Measurements from ENCODE around the gene UBR4. TPM values are rescaled to one million over a fixed set of nuclear protein-coding genes. Genes with fewer than 3 reads are reported as not detected.
"Not testable (repeated sequence)": the region's sequence is repeated elsewhere in the genome, so short reads cannot be mapped to it uniquely, and the experiment has no call there.

UBR4 gene
- total RNA-seq, 5 donors from 2014 or later (not counting 1 experiment from before 2014, with no cell fraction given), result 139 to 156 (median 147) TPM

- Mint-ChIP-seq H3K9me3 (no peaks in the 10 kb centered on the region), H3K27ac (no peak overlapping the region), H3K36me3 (peaks cover 42% of the 10 kb centered on the region), H3K27me3 (no peaks in the 10 kb centered on the region), H3K4me1 (no peaks in the 10 kb centered on the region), H3K4me3 (no peak overlapping the region)
- POLR2A ChIA-PET, result interaction anchor here in 1 of 2 donors (0.6 kb wide), 1 partner anchor 427 kb away, joined by 5 read pairs; no protein-coding TSS in a partner anchor
- Histone ChIP-seq H3K27ac (ENCODE audit: low read length) (no peak overlapping the region), H3K27me3 (replicated peaks in 1 of 2; ENCODE audit: control insufficient read depth in 2 of 2, extremely low read depth in 1 of 2, insufficient read depth in 2 of 2, low read length in 1 of 2) (no peaks in the 10 kb centered on the region), H3K9me3 (no peaks in the 10 kb centered on the region), H3K36me3 (ENCODE audit: control insufficient read depth in 2 of 2, extremely low read depth in 1 of 2, insufficient read depth in 1 of 2, low read length in 1 of 2) (peaks cover 40 to 75% of the 10 kb centered on the region in 2 donors), H3K4me1 (ENCODE audit: control insufficient read depth in 1 of 2, extremely low read depth in 1 of 2, insufficient read depth in 2 of 2, low read length in 2 of 2) (no peaks in the 10 kb centered on the region), H3K4me3 (ENCODE audit: control insufficient read depth in 1 of 2, extremely low read depth in 1 of 2, low read length in 1 of 2) (no peak overlapping the region)
- CTCF ChIA-PET, result no interaction called here
- ATAC-seq (replicated peaks in 1 of 4), result no peak
- DNase-seq, result no peak
Observed at GRCh38 chr1:19232524-19232846, 22.4 kb upstream of the UBR4 start.

- H3K27ac Mint-ChIP-seq, CTCF ChIA-PET, H3K27me3 Mint-ChIP-seq: not testable (repeated sequence)
Observed at GRCh38 chr1:19231736-19232523, 21.9 kb upstream of the UBR4 start.

DNA sequence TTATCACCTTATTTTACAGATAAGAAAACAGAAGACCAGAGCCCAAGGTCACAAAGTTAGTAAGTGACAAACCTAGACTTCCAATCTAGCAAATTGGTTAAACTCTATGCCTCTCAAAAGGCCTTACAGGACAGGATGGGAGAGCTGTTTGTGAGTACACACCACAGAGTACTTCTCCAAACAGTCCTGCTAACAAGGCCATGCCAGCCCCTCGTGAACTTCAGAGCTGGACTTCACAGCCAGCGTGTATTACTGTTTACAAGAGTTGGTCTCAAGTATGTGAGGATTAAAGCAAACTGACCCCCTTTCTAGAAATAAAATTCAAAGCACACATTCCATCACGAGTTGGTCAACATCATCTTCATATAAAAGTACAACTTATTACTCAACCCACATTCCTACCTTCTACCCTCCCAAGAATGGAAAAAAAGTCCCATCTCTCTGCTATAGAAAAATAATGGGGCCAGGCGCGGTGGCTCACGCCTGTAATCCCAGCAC is 19.8 kb upstream of the UBR4 start:
- no peak for ATAC-seq (replicated peaks in 1 of 4)
- no peak overlapping the region for H3K4me3 ChIP-seq (ENCODE audit: control insufficient read depth in 1 of 2, extremely low read depth in 1 of 2, low read length in 1 of 2)

More at GRCh38 chr1:19231736-19232523, 21.9 kb upstream of the UBR4 start:
- POLR2A ChIA-PET; H3K9me3 Mint-ChIP-seq; H3K4me1 ChIP-seq (ENCODE audit: control insufficient read depth in 1 of 2, extremely low read depth in 1 of 2, insufficient read depth in 2 of 2, low read length in 2 of 2); H3K4me3 Mint-ChIP-seq; H3K27me3 ChIP-seq (replicated peaks in 1 of 2; ENCODE audit: control insufficient read depth in 2 of 2, extremely low read depth in 1 of 2, insufficient read depth in 2 of 2, low read length in 1 of 2); H3K27ac ChIP-seq (ENCODE audit: low read length); DNase-seq; H3K4me1 Mint-ChIP-seq; H3K4me3 ChIP-seq (ENCODE audit: control insufficient read depth in 1 of 2, extremely low read depth in 1 of 2, low read length in 1 of 2); ATAC-seq (replicated peaks in 1 of 4); H3K9me3 ChIP-seq: not testable (repeated sequence)
- 96% methylated on average over 13 of the region's 16 CpGs for WGBS (ENCODE audit: insufficient coverage)
- peaks cover 46% of the 10 kb centered on the region for H3K36me3 Mint-ChIP-seq
- H3K36me3 ChIP-seq (ENCODE audit: control insufficient read depth in 2 of 2, extremely low read depth in 1 of 2, insufficient read depth in 1 of 2, low read length in 1 of 2), result peaks cover 36 to 73% of the 10 kb centered on the region in 2 donors

GRCh38 chr1:19229229-19229628 is 19.2 kb upstream of the UBR4 start:
- Histone ChIP-seq H3K27me3 (replicated peaks in 1 of 2; ENCODE audit: control insufficient read depth in 2 of 2, extremely low read depth in 1 of 2, insufficient read depth in 2 of 2, low read length in 1 of 2) (no peaks in the 10 kb centered on the region), H3K9me3 (no peaks in the 10 kb centered on the region), H3K4me3 (ENCODE audit: control insufficient read depth in 1 of 2, extremely low read depth in 1 of 2, low read length in 1 of 2) (no peak overlapping the region), H3K27ac (ENCODE audit: low read length) (no peak overlapping the region), H3K36me3 (ENCODE audit: control insufficient read depth in 2 of 2, extremely low read depth in 1 of 2, insufficient read depth in 1 of 2, low read length in 1 of 2) (peaks cover 21 to 82% of the 10 kb centered on the region in 2 donors), H3K4me1 (ENCODE audit: control insufficient read depth in 1 of 2, extremely low read depth in 1 of 2, insufficient read depth in 2 of 2, low read length in 2 of 2) (no peaks in the 10 kb centered on the region)
- peaks cover 60% of the 10 kb centered on the region for H3K36me3 Mint-ChIP-seq
- 90% methylated on average over 3 of the region's 3 CpGs for WGBS (ENCODE audit: insufficient coverage)
- no peaks in the 10 kb centered on the region for H3K9me3 Mint-ChIP-seq
- CTCF ChIA-PET, result no interaction called here
- no peak overlapping the region for H3K27ac Mint-ChIP-seq
- no peak for ATAC-seq (replicated peaks in 1 of 4)
- no peak for DNase-seq
- no peaks in the 10 kb centered on the region for H3K27me3 Mint-ChIP-seq
- H3K4me1 Mint-ChIP-seq, result peaks cover 0 to under 1% (median 0%) of the 10 kb centered on the region in 3 donors
- H3K4me3 Mint-ChIP-seq, result no peak overlapping the region
- POLR2A ChIA-PET, result no interaction called here

More for the DNA sequence above, 19.8 kb upstream of the UBR4 start:
- peaks cover 55% of the 10 kb centered on the region for H3K36me3 Mint-ChIP-seq
- CTCF ChIA-PET, result no interaction called here
- H3K4me3 Mint-ChIP-seq, result no peak overlapping the region
- no peaks in the 10 kb centered on the region for H3K9me3 Mint-ChIP-seq
- no peaks in the 10 kb centered on the region for H3K9me3 ChIP-seq
- no peaks in the 10 kb centered on the region for H3K27me3 ChIP-seq (replicated peaks in 1 of 2; ENCODE audit: control insufficient read depth in 2 of 2, extremely low read depth in 1 of 2, insufficient read depth in 2 of 2, low read length in 1 of 2)
- H3K27ac Mint-ChIP-seq, result peak overlapping the region in 1 of 2 donors; percentile 16
- H3K36me3 ChIP-seq (ENCODE audit: control insufficient read depth in 2 of 2, extremely low read depth in 1 of 2, insufficient read depth in 1 of 2, low read length in 1 of 2), result peaks cover 25 to 82% of the 10 kb centered on the region in 2 donors
- no peak overlapping the region for H3K27ac ChIP-seq (ENCODE audit: low read length)
- DNase-seq, result no peak
- H3K4me1 ChIP-seq (ENCODE audit: control insufficient read depth in 1 of 2, extremely low read depth in 1 of 2, insufficient read depth in 2 of 2, low read length in 2 of 2), result no peaks in the 10 kb centered on the region
- H3K4me1 Mint-ChIP-seq, result no peaks in the 10 kb centered on the region
- no peaks in the 10 kb centered on the region for H3K27me3 Mint-ChIP-seq
- 86% methylated on average over 4 of the region's 6 CpGs for WGBS (ENCODE audit: insufficient coverage)
- POLR2A ChIA-PET, result interaction anchor here in 1 of 2 donors (0.6 kb wide), 1 partner anchor 49 kb away, joined by 4 read pairs; no protein-coding TSS in a partner anchor

DNA sequence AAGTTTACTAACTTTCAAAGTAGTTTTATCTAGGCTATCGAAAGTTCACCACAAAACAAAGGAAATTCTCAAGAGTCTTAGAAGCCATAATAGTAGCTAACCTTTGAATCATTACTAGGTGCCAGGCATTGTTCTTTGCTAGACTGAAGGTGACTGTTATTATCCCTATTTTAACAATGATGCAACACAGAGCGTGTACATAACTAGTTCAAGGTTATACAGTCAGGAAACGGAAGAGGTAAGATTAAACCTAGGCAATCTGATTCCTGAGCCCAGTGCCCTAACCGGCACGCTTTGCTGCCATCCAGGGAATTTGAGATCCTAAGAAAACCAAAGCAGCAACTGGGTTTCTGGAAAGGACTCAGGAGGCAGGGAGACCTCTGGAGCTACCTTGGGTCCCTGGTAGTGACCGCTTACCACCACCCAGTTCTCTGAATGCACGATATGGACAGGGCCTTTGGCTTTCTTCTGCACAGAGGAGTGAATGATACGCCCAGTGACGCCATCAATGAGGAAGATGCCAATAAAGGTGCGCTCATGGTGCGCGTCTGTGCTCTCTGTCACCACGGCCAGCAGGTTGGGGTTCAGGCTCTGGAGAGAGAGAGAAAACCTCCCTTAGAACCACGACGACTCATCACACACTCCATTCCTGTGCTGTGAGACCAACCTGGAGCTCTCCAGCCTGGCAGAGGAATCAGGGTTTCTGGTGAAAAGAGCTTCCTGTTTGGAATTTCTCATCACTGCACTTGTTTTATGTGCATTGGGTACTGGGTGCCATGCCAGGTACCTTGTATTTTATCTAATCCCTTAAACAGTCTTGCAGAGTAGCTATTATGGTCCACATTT is 13.1 kb upstream of the UBR4 start:
- no peak overlapping the region for H3K4me3 ChIP-seq (ENCODE audit: control insufficient read depth in 1 of 2, extremely low read depth in 1 of 2, low read length in 1 of 2)
- H3K27ac Mint-ChIP-seq, result no peak overlapping the region
- peaks cover 10 to 85% of the 10 kb centered on the region in 2 donors for H3K36me3 ChIP-seq (ENCODE audit: control insufficient read depth in 2 of 2, extremely low read depth in 1 of 2, insufficient read depth in 1 of 2, low read length in 1 of 2)
- no peaks in the 10 kb centered on the region for H3K4me1 ChIP-seq (ENCODE audit: control insufficient read depth in 1 of 2, extremely low read depth in 1 of 2, insufficient read depth in 2 of 2, low read length in 2 of 2)
- peaks cover 0 to 13% (median 2%) of the 10 kb centered on the region in 3 donors for H3K4me1 Mint-ChIP-seq
- ATAC-seq (replicated peaks in 1 of 4) (no peak), DNase-seq (no peak)
- WGBS (ENCODE audit: insufficient coverage), result 77% methylated on average over 4 of the region's 15 CpGs
- H3K27me3 ChIP-seq (replicated peaks in 1 of 2; ENCODE audit: control insufficient read depth in 2 of 2, extremely low read depth in 1 of 2, insufficient read depth in 2 of 2, low read length in 1 of 2), result no peaks in the 10 kb centered on the region
- no peaks in the 10 kb centered on the region for H3K9me3 ChIP-seq
- H3K27me3 Mint-ChIP-seq, result no peaks in the 10 kb centered on the region
- H3K4me3 Mint-ChIP-seq, result no peak overlapping the region
- ChIA-PET POLR2A (interaction anchor here (0.6 to 0.7 kb wide), 2 partner anchors 15 to 56 kb away, joined by 3 to 7 read pairs; no protein-coding TSS in a partner anchor), CTCF (no interaction called here)
- H3K36me3 Mint-ChIP-seq, result peaks cover 71% of the 10 kb centered on the region
- H3K9me3 Mint-ChIP-seq, result no peaks in the 10 kb centered on the region
- H3K27ac ChIP-seq (ENCODE audit: low read length), result no peak overlapping the region

DNA sequence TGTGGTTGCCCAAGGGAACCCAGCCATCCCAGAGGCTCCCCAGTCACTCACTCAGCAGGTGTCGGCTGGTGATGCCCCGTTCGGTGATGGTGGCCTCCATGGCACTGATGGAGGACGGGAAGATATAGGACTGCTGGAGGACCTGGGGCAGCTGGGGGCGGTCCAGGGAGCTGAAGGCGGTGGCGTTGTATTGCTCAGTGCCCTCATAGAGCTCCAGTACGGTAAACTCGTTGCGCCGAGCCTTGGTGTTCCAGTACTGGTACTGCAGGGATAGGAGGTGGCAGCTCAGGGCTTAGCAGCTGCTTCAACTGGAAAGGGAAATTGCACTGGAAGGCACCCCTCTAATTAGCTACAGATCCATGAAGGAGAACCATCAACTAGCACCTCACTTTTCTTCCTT is 12.5 kb upstream of the UBR4 start:
- no peak overlapping the region for H3K4me3 ChIP-seq (ENCODE audit: control insufficient read depth in 1 of 2, extremely low read depth in 1 of 2, low read length in 1 of 2)
- Mint-ChIP-seq H3K4me1 (peaks cover 0 to 13% (median 6%) of the 10 kb centered on the region in 3 donors), H3K27me3 (no peaks in the 10 kb centered on the region), H3K36me3 (peaks cover 69% of the 10 kb centered on the region), H3K9me3 (no peaks in the 10 kb centered on the region), H3K4me3 (no peak overlapping the region), H3K27ac (no peak overlapping the region)
- H3K9me3 ChIP-seq, result no peaks in the 10 kb centered on the region
- no peak overlapping the region for H3K27ac ChIP-seq (ENCODE audit: low read length)
- H3K4me1 ChIP-seq (ENCODE audit: control insufficient read depth in 1 of 2, extremely low read depth in 1 of 2, insufficient read depth in 2 of 2, low read length in 2 of 2), result no peaks in the 10 kb centered on the region
- H3K36me3 ChIP-seq (ENCODE audit: control insufficient read depth in 2 of 2, extremely low read depth in 1 of 2, insufficient read depth in 1 of 2, low read length in 1 of 2), result peaks cover 12 to 88% of the 10 kb centered on the region in 2 donors
- ATAC-seq (replicated peaks in 1 of 4) (no peak), DNase-seq (no peak)
- no peaks in the 10 kb centered on the region for H3K27me3 ChIP-seq (replicated peaks in 1 of 2; ENCODE audit: control insufficient read depth in 2 of 2, extremely low read depth in 1 of 2, insufficient read depth in 2 of 2, low read length in 1 of 2)
- ChIA-PET CTCF (no interaction called here), POLR2A (interaction anchor here in 1 of 2 donors (0.7 kb wide), 1 partner anchor 16 kb away, joined by 3 read pairs; no protein-coding TSS in a partner anchor)
- 93% methylated on average over 9 of the region's 11 CpGs for whole genome bisulfite sequencing (ENCODE audit: insufficient coverage)
